HG02970 (cell line): ENCODE data around the gene LTBP3.
A peak's percentile ranks its signal among the peaks of the same experiment; 100 is the strongest.

Experiments used
- ATAC-seq: cut with Tn5 transposase; IDR thresholded peaks from one replicate; pipeline ENCODE4 v1.9.1; 2021; ENCODE audit warnings: mild to moderate bottlenecking, moderate library complexity, moderate number of reproducible peaks; ENCODE audit not compliant: unreplicated experiment, low FRiP score

The LTBP3 gene

DNA sequence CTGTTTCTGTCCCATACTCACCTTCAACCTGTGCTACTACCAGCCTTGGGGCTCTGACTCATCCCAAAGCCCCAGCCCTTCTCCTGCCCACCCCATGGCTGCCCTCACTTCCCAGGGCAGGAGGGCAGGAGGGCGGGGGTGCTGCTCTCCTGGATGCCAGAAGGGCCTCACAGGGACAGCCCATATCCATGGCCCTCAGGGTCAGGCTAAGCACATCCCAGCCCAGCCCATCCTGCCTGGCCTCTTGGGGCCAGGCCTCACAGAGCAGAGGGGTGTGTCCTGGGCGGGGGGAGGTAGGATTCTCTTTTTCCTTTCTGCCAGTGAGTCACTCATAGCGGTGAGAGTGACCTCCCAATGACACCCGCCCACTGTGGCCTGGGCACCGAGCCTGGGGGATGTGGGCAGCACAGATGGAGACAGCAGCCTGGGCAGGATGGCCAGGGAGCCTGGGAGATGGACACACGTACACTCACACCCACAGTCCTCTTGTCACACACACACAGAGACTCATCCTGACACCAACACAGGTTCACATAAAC is 2.4 kb downstream of the LTBP3 start:
- no peak for ATAC-seq

DNA sequence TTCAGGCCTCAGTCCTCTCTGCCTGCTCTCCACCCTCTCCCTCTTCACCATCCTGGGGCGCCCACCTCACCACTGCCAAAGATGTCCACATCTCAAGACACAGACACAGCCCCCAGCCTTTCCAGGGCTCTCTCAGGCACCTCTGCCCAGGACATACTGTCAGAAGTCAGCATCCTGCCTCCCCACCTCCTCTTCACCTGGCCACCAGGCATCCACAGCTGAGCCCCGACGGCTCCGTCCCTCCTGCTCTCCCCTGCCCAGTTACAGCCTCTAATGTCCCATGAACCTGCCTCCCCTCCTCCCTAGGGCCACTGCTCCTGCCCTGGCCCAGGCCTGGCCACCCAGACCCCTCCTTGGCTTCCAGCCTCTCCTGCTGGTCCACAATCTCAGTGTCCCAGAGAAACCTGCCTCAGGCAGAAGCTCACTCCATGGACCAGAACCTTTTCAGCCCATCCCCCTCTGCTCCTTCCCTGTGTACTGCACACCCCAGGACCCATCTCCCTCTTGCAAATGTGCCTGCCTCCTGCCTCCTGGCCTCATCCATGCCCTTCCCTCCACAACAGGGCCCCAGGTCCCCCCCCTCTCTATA is 3.2 kb downstream of the LTBP3 start:
- no peak for ATAC-seq

DNA sequence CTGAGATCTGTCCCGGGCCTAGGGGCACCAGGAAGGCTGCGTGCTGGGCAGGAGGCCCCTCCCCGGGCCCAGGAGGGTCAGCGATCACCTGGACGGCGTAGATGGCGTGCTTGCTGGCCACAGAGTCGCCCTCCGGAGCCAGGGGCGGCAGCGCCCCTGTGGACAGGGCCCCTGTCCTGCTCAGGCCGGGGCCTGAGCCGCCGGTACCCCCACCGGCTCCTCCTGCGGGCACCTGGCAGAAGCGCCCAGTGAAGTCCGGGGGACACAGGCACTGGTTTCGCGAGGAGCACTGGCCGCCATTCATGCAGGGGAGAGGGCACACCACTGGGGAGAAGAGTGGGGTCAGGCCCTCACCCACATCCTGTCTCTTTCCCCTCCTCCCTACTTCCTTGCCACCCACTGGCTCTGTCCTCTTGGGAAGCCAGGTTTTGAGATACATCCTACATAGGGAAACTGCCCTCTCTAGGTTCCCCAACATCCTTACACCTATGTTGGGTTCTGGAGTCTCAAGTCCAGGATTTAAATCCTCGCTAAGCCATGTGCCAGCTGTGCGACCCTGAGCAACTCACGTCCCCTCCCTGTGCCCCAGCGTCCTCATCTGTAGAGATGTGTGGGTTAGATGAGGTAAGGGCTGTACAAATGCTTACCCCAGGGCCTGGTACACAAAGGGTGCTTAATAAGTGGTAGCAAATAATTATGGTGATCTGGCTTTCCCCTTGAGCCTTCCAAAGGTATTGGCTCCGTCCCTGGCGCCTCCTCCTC is 3.9 kb downstream of the LTBP3 start:
- no peak for ATAC-seq

DNA sequence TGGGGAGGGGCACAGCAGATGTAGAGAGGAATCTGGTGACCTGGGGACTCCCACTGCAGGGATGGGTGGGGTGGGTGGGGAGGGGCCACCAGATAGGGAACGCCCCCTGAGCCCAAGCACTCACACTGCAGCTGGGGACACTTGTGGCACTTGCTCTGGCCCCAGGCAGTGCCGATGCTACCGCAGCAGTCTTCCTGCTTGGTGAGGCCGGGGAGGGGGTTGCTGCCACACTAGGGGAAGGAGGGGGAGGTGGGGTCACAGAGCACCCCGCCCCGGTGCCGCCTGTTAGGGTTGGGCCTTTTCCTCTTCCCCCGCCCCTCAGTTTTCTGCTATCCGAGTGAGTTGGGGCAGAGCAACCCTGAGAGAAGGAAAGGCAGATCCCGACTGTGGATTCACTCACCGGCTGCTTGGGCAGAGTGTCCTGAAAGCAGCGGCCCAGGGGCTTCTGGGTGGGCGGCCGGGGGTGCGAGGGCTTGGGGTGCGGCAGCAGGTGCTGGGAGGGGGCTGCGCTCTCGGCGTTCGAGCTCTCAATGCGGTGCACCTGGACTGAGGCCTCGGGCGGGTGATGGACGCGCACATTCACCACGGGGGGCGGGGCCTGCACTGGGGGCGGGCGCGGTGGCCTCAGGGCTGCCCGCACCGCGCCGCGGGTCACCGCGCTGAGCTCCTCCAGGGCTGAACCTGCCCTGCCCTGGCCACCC is 4.7 kb downstream of the LTBP3 start:
- ATAC-seq, result no peak

DNA sequence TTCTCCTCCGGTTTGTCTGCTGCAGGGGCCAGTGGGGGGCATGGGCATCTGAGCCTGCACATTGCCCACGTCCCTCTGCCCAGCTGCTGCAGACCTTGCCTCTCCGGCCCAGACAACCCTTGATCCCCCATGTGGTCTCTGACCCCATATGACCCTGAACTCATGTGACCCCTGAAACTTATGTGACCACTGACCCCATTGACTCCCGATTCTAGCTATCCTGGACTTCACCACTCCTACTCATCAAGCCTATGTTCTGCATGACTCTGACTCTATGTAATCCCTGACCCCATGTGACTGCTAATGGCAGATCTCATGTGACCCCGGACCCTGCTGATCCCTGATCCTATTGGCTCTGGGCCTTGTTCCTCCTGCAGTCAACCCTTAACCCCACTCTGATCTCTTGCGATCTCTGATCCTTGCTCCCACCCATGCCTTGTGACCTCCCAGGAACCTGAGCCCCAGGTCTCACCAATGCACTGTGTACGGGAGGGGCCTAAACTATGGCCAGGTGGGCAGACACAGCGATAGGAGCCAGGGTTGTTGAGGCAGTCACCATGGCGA is 5.7 kb downstream of the LTBP3 start:
- no peak for ATAC-seq

DNA sequence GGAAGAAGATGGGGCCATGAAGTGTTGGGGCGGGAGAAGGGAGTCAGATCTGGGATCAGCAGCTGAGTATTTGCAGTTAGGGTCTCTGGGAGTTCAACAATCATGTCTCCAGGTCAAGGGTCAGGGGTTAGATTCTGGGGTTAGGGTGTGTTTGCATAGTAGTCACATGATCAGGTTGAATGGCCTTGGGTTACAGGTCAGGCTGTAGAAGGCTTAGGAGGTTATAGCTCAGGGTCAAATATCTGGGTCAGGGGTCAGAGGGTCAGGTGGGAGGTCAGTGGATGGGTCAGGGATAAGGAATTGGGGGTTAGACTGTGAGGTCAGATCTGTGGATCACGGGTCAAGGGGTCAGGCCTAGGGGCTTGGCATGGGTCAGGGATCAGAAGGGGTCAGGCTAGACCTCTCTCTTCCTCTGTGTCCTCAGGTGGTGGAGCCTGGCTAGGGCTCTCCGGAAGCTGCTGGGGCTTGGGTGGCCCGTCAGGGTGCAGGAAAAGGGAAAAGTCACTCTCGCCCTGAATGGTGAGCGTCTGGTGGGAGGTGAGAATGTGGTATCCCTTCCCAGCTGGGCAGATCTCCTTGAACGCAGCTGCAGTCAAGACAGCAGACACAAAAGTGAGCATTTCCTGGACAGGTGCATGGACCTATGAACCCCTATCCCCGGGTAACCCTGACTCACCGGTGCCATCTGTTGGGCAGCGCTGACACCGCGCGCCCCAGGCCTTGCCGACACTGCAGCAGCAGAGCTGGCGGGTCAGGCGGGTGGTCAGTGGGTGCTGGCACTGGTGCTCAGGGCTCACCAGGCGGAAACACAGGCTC is 6.4 kb downstream of the LTBP3 start:
- ATAC-seq, result no peak

DNA sequence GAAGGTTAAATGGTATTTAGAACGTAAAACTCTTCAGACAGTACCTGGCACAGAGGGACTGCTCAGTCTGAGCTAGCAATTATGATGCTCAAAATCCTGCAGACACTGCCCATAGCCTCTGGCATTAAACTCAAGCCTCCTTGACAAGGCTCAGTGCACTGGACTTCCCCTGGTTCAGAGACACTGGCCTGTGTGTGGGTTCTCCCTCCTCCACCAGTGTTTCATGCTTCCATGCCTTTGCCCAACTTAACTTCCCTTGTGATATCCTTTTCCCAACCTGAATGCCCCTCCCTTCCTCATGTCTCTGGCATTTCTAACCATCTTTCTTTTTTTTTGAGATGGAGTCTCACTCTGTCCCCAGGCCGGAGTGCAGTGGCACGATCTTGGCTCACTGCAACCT is 9.1 kb downstream of the LTBP3 start:
- no peak for ATAC-seq

DNA sequence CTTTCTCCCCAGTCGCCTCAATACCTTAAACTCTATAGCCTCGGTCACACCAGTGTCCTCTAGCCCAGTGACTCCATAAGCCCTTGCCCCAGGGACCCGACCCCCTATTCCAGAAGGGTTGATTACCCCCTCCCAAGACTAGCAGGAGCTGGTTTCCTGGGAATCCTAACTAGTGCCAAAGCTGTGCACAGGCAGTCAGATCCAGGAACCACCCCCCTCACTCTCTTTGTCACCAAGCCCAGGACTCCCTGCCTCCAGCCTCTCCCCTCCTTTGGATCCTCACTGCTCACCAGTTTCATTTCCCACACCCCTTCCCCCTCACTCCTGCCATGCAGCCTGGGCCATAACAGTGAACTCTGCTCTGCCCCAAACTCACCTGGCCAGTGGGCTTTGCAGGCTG is 9.8 kb downstream of the LTBP3 start:
- no peak for ATAC-seq

DNA sequence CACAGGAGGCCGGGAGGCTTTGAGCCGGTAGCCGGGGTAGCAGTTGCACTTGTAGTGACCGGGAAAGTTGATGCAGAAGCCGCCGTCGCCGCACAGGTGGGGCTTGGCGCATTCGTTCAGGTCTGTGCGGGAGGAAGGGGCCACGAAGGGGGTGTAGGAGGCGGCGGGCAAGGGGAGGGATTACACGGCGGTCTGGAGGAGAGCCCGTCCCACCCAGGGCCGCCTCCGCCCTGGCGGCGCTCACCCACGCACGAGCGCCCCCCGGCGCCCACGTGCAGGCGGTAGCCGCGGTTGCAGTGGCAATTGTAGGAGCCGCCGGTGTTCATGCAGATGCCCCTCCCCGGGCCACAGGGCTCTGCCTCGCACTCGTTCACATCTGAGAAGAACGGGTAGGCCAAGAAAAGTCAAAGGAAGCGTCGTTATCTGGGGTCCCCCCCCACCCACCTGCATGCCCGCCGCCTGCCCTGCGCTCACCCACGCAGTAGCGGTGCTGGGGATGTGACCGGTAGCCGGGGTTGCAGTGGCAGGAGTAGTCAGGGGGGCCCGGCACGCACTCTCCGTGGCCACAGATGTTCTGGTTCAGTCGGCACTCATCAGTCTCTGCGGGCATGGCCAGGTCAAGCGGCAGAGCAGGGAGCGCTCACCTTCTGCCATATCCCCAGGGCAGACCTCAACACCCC is 10.6 kb downstream of the LTBP3 start:
- ATAC-seq, result no peak

DNA sequence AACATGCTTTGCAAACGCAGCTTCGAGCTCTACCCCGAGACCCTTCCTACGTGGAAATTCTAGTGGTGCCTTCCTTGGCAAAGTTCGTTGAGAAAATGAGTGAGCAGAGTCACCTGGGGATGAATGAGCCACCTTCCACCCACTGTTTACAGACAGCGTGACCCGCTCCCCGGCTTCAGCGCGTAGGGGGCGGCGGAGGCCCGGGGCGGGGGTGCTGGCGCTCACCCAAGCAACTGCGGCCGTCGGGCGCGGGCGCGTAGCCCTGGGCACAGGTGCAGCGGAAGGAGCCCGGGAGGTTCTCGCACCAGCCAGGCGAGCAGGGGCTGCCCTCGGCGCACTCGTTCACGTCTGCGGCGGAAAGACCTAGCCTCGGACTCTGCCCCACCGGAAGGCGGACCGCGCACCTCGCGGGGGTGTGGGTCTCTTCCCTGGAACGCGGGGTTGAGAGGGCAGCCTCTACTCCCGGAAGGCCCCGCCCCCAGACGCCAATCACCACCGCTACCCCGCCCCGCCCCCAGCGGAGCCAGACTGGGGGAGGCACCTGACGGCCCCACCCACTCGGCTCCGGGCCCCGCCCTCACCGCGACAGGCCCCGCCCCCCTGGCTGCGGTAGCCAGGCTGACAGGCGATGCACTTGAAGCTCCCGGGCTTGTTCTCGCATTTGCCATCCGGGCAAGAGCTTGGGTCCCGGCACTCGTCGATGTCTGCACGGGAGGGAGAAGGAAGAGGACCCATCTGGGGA is 11.8 kb downstream of the LTBP3 start:
- ATAC-seq, result peak; percentile 63

DNA sequence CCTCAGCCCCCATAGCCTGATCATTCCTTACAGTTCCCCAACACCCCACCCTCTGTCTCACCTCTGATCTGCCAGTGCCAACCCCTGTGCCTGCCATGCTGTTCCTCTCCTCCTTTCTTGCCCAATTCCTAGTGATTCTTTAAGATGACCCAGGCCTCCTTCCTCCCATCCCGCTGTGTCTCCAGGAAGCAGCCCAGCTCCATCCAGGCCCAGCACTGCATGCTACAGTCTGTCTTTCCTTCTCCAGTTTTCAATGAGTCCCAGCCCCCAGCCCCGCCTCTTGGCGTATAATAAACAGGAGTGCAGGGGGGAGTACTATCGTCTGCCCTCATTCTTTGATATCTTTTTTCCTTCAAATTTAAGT is 12.3 kb downstream of the LTBP3 start:
- ATAC-seq, result no peak

DNA sequence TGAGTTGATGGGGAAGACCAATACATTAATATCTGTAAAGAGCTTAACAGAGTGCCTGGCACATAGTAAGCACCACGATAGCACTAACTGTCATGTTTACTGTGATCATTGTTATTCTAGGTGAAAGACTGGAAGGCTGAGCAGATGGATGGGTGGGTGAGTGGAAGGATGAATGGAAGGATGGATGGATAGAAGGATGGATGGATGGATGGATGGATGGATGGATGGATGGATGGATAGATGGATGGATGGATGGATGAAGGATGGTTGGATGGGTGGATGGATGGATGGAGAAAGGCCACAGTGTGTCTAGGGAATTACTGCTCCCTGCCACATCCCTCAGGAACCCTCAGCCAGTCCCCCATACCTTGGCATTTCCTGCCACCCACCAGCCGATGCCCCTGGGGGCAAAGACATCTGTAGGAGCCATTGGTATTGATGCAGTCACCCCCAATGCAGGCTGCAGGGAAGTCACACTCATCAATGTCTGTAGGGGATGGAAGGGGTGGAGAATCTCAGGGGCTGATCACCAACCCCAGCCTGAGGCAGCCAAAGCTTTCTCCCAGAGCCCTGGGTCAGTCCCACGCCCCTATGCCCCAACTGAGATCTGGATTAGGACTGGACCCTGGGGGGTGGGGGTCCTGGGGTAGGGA is 15.3 kb downstream of the LTBP3 start:
- no peak for ATAC-seq

DNA sequence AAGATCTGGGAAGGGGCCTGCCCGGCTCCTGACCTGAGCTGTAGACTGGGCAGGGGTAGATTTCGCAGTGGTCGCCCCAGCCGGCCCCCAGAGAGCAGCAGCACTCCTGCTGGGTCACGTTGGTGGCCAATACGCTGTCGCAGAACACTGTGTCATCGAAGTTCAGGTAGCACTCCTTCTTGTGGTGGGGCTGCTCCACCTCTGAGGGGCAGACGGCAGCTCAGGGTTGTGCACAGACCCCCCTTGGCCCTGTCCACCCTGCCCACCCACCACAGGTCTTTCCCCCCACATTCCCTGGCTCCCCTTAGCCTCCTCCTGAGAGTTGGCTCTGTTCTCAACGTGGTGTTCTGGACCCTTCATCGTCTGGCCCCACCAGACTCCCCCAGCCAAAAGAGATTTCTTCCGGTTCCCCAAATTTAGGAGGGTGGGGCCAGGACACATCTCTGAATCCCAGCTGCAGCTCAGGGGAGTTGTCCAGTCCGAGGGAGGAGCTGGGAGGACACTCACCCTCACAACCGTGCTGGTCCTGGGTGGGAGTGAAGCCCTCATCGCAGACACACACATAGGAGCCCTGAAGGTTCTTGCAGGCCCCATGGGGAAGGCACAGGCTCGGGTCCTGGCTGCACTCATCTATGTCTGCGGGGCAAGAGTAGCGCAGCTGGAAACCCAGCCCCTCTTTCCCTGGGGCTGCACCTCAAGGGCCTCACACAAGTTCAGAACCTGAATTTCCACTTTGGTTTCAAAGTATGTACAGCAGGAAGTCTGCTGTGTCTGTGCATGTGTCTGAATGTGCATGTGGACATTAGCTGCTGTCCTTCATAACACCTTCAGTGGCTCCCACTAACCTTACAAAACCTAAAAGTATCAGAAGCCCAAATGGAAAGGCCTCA is 16.8 kb downstream of the LTBP3 start:
- ATAC-seq, result no peak

DNA sequence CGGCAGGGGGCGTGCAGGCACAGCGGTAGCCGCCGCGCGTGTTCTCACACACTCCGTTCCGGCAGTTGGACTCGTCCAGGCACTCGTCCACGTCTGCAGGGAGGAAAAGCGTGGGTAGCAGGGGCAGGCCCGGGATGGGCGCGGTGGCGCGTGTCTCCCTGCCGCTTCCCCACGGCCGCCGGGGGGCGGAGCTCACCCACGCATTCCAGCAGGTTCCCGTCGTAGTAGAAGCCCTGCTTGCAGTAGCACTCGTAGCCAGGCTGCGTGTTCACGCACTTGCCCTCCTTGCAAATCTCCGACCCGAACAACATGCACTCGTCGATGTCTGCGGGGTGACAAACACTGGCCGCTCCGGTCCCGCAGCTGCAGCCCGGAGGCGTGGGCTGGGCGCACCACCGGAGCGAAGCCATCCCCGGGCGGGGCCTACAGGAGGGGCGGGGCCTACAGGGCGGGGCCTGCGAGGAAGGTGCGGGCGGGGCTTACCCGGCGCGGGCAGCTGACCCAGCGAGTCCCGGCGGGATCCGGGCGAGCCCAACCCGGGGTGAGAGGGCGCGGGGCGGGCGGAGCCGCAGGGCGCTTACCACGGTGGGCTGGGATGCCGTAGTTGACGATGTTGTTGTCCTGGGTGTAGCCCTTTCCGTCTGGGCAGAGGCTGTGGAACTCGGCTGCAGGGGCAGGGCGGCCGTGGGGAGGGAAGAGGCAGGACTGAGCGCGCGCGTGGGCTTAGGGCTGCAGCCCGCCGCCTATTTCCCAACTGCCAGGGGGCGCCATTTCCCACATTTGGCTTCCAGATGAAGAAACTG is 17.7 kb downstream of the LTBP3 start:
- peak; percentile 46 for ATAC-seq

DNA sequence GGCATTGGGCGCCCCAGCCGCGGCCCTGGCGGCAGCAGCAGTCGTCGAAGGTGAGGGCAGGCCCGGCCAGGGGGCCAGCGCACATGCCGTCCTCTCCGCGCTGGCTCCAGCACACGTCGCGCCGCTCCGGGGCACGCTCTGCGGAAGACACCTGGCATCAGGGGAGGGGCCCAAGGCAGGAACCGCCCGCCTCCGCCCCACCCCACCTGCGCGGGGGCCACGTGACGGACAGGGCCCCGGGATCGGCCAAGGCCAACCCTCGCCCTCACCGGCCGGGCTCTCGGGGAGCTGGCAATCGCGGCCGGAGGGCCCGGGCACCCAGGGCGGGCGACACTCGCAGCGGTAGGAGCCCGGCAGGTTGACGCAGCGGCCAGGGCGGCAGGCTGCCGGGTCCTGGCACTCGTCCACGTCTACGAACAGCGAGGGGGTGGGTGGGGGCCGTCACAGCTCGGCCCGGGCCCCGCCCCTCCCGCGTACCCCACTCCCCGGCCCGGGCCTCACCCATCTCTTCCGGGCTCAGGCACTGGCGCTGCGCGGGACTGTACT is 18.3 kb downstream of the LTBP3 start:
- ATAC-seq, result peak; percentile 50

DNA sequence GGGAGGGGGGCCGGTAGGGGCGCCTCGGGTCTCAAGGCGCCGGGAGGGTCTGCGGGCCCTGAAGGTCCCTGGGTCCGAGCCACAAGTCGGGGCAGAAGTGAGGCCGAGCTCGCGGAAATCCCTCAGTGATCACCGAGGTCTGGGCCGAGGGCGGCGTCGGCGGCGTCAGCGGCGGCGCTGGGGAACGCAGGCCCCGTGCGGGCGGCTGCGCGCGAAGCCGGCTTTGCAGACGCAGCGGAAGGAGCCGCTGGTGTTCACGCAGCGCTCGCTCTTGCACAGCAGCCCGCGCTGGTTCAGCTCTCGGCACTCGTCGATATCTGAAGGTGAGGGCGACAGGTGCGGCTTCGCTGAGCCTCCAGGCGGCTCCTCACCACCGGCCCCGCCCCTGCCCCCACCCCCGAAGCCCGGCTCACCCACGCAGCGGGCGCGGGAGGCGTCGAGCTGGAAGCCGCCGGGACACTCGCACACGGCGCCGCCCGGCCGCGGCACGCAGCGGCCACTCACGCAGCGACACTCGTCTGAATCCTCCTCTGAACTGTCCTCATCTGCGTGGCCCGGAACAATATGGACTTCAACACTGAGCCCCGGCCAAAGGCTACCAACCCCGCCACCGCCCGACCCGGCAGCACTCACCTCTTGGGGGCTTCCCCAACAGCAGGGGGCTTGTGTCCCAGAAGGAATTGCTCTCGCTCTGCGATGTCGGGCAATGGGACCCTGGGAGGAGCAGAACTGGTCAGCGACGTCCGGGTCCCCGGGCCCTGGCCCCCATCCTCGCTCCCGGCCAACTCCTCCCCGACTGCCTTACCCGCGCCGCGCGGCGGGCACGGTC is 19.0 kb downstream of the LTBP3 start:
- no peak for ATAC-seq
